ENCODE results near the gene SIPA1.

The SIPA1 gene, protein sequence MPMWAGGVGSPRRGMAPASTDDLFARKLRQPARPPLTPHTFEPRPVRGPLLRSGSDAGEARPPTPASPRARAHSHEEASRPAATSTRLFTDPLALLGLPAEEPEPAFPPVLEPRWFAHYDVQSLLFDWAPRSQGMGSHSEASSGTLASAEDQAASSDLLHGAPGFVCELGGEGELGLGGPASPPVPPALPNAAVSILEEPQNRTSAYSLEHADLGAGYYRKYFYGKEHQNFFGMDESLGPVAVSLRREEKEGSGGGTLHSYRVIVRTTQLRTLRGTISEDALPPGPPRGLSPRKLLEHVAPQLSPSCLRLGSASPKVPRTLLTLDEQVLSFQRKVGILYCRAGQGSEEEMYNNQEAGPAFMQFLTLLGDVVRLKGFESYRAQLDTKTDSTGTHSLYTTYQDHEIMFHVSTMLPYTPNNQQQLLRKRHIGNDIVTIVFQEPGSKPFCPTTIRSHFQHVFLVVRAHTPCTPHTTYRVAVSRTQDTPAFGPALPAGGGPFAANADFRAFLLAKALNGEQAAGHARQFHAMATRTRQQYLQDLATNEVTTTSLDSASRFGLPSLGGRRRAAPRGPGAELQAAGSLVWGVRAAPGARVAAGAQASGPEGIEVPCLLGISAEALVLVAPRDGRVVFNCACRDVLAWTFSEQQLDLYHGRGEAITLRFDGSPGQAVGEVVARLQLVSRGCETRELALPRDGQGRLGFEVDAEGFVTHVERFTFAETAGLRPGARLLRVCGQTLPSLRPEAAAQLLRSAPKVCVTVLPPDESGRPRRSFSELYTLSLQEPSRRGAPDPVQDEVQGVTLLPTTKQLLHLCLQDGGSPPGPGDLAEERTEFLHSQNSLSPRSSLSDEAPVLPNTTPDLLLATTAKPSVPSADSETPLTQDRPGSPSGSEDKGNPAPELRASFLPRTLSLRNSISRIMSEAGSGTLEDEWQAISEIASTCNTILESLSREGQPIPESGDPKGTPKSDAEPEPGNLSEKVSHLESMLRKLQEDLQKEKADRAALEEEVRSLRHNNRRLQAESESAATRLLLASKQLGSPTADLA
- total RNA-seq = 190 to 232 reads per million in 2 donors

DNA sequence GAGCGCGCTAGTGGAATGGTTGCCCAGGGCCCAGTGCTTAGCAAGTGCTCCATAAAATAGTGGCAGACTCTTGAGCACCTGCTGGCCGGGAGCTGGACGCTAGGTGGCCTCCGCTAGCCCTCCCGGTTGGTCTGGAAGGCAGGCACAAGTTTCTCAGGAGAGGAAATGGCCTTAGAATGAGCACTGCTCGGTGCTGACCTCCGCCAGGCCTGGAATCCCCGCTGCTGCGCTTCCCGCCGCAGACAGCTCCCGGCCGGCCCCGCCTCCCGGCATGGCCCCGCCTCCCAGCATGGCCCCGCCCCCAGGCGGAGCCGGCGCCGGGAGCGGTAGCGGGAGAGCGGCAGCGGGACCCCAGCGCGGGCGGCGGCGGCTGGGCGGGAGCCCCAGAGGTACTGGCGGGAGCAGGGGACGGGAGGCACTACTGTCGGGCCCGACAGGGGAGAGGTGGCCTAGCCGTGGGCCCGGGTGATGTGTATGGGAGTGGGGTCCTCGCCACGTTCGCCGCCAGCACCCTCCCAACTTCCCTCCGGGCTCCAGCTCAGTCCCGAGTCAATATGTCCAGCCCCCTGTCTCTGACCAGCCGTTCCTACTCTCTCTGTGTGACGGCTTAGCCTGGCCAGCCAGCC, at the start of gene SIPA1:
Gene SIPA1 (plus strand): TSS at position 308 of the 626 bp plus-strand sequence. CDS start 2,821 bp downstream, outside the sequence.
- DNase-seq = peak; percentile 71

DNA sequence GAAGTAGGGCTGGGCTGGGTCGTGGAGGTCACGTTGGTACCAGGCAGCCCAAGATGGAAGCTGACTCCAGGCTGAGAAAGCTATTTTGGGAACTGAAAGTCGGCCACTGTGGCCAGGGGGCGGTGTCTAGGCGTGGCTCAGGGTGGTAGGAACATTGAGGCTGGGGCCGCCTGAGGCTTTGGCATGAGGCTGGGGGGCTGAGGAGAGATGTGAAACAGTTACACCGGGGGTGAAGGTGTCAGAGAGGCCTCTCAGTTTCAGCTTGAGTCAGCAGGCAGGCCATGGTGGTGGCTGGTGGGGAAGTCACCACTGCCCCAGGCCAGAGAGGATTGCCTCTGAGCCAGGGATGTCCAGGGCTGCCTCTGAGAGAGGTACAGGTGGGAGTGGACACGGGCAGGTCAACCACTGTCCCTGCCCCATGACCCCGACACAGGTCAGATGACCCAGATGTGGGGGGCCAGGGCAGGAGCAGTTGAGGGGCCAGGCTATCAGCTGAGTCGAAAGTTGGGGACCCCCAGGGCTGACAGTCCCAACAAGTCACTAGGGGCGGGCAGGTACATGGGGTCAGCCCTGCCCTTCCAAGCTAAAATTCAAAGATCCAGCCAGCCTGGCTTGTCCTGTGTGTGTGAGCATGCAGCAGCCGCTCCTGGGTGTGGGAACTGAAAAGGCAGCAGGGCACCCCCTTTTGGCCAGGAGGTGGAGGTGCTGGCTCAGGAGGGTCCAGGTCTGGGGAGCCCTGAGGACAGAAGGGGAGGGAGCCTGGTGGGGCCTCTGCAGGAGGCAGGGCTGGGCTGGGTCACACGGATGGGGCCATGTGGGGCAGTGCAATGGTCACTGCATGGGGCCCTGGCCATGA, 49.5 kb upstream of the SIPA1 start:
- no peak for DNase-seq

DNA sequence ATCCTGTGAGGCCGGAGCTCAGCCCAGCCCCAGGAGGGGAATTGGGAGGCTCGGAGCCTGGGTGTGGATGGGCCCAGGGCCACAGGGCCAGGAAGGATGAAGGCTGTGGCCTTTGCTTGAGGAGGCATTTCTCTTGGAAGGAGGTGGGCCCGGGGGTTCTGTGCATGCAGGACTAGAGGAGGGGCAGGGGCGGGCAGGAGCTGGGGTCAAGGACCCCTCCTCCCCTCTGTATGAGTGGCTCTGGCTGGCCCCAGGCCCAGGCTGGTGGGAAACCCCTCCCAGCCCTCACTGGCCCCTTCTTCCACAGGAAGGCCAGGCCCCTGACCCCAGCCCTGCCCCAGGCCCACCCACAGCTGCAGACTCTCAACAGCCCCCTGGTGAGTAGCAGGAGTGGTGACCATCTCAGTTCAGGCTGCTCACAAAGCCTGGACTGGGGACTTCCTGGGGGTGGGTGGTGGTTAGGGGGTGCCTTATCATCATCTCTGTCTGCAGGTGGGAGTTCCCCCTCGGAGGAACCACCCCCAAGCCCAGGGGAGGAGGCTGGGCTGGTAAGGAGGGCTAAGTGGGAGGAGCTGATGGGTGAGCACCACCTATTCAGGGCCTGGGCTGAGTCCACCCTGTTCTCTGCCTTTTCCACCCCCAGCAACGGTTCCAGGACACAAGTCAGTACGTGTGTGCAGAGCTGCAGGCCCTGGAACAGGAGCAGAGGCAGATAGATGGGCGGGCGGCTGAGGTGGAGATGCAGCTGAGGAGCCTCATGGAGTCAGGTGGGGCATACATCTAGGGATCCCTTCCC, 48.3 kb upstream of the SIPA1 start:
- no peak for DNase-seq

DNA sequence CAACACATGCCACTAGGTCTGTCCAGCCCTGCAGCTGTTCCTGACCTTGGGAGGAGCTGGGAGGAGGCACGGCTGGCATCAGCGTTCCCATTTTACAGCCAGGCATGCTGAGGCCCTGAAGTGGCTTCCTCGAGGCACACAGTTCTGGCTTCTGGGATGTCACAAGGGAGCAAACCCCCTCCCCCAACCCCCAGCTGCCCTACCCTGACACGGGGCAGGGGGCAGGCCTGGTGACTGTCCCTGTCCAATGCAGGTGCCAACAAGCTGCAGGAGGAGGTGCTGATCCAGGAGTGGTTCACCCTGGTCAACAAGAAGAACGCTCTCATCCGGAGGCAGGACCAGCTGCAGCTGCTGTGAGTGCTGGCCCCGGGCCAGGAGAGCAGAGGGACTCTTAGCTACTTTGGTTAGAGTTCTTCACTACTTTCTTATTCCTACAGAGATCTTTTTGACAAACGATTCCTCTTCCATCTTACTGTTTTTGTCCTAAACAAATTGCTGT, 47.6 kb upstream of the SIPA1 start:
- DNase-seq = no peak

- DNase-seq = no peak
These were observed 45.7 kb upstream of the SIPA1 start for GRCh38 chr11:65591939-65592857.

DNA sequence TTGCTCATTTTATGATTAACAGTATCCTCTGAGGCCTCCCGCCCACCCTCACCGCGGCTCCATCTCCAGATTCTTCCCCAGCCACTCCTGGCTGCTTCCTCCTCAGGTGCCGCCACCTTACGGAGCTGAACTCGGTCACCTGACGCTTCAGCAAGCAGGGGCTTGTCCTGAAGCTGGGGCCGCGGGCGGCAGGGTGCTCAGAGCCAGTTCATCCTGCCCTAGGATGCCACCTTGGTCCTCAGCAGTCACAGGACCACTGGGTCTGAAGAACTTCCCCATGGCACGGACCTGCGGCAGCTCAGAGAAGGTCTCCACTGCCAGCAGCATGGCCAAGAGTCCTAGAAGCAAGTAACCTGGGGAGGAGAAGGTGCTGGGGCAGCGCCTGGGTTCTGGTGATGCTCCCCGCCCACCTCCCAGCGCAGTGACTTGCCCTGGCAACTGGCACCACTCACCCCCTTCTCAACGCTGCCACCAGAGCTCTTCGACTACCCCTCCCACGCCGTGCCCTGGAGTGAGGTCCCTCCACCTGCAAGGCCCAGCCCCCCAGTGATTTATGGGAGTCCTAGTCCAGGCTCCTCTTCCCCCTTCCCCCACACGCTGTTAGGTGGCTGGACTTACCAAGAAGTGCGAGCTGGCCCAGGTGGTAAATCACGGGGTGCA, 44.9 kb upstream of the SIPA1 start:
- no peak for DNase-seq

DNA sequence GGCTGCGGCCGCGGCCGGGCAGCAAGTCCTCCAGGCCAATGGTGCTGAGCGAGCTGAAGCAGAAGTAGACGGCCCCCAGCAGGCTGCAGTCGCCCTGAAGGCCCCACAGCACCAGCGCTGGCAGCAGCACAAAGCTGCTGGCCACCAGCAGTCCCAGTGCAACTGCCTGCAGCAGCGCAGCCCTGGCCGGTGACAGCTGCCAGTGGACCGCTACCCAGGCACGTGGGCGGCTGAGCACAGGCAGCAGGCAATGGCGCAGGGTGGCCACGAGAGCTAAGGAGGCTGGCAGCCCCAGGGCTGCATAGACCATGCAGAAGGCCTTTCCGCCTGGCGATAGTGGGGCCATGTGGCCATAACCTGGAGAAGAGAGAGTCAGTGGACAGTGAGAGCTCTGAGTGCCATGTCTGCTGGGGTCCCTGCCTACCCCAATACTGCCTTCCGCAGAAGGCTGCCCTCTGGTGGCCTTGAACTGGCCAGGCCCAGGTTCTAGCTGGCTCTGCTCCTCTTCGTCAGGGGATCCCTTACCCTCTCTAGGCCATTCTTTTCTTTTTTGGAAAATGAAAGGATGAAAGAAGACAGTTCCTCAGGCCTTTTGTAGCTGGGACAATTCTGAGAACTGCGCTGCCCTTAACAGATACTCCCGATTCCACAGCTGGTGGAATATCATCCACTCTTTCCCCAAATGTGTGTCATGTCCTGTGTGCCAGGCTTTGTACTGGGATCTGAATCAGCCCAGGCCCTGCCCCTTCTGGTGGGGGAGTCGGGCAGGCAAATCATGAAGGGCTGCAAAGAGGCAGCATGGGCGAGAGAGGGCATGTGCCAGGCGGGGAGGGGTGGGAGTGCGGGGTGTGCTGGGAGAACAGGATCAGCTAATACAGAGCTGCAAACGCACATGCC, 44.1 kb upstream of the SIPA1 start:
- DNase-seq = no peak

- no peak for DNase-seq
These were observed 42.8 kb upstream of the SIPA1 start for GRCh38 chr11:65595131-65595530.

- DNase-seq = no peak
These were observed 42.2 kb upstream of the SIPA1 start, which contains the start of gene KCNK7 for GRCh38 chr11:65595543-65596281. TSS of gene KCNK7 (minus strand) at chr11:65595800. CDS start at chr11:65595772, 28 bp downstream.

DNA sequence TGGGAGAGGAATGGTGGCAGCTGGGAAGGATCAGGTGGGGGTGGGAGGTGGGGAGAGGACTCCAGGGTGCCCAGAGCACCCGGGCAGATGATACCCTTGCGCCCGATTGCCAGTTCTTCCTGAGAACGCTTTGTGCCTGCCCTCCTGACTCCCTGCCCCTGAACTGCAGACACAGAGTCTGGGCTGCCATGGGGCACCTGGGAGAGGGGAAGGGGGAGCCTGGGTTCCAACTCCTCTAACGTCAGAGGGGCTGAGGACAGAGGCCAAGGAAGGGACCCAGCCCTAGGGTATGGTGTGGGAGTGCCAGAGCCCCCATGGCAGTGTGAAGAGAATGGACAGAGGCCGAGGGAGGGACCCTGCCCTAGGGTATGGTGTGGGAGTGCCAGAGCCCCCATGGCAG, 41.4 kb upstream of the SIPA1 start:
- no peak for DNase-seq

- no peak for DNase-seq
These were observed 39.6 kb upstream of the SIPA1 start for GRCh38 chr11:65598258-65598699.

- DNase-seq = no peak
These were observed 38.5 kb upstream of the SIPA1 start for GRCh38 chr11:65599216-65599954.

DNA sequence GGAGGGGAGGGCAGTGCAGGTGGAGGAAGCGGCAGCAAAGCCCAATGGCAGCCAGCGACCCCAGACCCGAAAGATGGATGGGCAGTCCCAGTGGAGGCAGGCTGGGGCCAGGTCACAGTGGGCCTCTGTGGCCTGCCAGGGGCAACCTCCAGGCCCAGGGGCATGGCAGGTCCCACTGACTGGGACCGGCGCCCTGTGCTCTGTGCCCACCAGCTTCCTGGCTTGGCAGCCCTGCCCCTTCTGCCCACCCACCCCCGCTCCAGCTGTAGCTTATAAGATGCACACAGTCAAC, 38.0 kb upstream of the SIPA1 start:
- DNase-seq = no peak

- no peak for DNase-seq
These were observed 33.6 kb upstream of the SIPA1 start for GRCh38 chr11:65604258-65604657.

GRCh38 chr11:65606876-65607613, 30.9 kb upstream of the SIPA1 start:
- DNase-seq = no peak
